ENCODE measurements around the gene HNRNPLL. TPM values are rescaled to one million over a fixed set of nuclear protein-coding genes. Genes with fewer than 3 reads are reported as not detected.

Gene HNRNPLL
- polyA plus RNA-seq, 1 donor = 32.0 TPM

DNA sequence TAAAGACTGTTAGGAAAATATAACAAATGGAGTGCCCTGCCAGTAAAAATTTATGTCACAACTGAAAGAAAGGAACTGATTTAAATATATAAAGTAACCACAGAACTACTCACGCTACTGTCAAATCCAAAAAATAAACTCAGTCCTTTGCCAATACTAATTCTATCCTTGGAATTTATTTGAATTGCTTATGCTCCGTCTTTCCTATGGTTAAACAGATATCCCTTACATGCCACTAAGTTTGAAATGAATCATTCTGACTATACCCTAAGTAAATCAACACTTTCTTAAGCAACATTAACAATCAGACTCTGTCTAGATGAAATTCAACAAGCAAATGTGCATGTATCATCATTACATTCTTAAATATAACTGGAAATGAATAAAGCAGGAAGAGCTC is 9.8 kb downstream of the HNRNPLL start:
- DNase-seq (ENCODE audit: low read depth) = no peak

DNA sequence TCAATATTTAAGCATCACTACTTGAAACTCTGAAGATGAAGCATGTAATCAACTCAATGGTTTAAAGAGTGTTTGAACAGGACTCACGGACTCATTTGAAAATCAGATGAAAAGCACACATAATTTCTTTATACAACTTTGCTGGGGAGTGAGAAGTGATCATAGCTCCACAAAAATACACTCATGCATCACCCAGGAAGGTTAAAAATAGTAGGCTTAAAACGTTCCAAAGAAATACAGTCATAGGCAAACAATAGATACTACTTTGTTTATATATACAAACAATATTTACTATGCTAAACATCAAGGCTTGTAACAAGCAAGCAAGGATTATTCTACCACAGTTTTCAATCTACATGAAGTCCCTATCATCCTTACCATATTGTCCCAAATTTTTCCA is 11.6 kb downstream of the HNRNPLL start:
- no peak for DNase-seq (ENCODE audit: low read depth)

DNA sequence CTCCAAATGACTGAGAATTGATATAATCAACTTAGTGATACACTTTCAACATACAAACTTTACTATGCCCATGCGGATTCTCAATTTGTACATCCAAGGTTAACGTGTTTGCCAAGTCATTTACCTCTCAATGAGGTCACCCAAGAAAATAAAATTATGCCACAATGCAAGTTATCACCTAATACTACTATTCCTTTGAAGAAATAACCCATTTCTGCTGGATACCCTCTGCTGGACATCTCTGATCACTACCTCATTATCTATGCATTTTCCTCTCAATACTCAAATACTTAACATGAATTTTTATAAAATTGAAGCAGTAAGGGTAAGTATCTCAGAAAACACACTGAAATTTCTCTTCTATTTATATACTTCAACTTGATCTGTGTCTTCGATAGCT is 12.7 kb downstream of the HNRNPLL start:
- no peak for DNase-seq (ENCODE audit: low read depth)

DNA sequence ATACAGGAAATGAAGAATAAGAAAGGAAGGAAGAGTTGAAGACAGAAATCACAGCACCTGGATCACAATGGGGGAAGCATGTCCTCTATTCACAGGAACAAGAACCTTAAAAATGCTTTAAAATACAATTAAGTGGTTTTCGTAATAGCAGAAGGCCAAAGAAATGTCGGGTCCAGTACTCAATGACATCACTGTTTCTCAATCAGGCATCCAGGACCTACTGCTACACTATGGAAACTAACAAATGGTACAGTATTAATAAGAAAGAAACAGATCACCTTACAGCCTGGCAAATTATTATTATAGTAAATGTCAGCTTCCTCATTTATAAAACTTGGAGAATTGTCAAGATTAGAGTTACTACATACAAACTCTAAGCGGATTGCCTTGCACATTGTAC is 15.8 kb downstream of the HNRNPLL start:
- no peak for DNase-seq (ENCODE audit: low read depth)

- DNase-seq (ENCODE audit: low read depth) = no peak
Observed at GRCh38 chr2:38584881-38585280, 17.8 kb downstream of the HNRNPLL start.

- no peak for DNase-seq (ENCODE audit: low read depth)
Observed at GRCh38 chr2:38583994-38584393, 18.7 kb downstream of the HNRNPLL start.

DNA sequence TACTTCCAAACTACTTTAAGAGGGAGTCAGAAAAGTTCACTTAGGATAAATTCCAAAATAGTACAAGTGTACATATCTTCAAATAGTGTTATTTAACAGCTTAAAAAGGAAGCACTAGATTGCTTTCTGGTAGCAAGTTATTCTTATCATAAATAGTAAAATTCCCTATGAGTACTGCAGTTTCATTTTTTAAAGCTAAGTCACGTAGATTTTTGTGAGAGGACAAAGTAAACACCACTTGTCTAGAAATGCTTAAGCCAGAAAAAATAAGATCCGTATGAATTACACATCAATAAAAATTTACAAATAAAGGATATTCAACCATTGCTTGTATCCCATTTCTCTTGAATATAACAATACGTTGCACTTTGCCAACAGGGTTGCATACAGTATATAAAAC is 19.2 kb downstream of the HNRNPLL start:
- DNase-seq (ENCODE audit: low read depth) = no peak

- no peak for DNase-seq (ENCODE audit: low read depth)
Observed at GRCh38 chr2:38581193-38582147, 21.3 kb downstream of the HNRNPLL start.

DNA sequence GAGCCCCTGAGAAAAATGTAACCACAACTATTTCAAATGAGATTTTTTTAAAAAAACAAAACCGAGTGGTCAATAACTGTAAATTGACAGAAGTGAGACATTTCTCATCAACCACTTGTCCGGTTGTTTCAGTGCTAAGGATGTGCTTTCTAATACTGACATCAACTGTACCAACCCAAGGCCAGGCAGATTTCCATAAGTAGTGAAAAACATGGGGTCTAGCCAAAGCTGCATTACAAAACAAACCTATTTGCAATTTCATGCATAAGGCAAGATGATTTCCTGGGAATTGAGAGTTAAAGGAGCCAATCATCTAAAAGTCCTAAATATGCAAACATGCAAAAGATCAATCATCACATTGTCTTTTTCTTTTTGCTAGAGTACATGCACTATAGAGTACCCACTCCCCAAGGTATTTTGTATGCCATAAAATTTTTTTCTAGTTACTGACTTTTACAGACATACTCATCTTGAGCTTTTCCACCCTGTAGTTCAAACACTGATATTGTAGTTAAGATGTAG is 22.6 kb downstream of the HNRNPLL start:
- DNase-seq (ENCODE audit: low read depth) = no peak

DNA sequence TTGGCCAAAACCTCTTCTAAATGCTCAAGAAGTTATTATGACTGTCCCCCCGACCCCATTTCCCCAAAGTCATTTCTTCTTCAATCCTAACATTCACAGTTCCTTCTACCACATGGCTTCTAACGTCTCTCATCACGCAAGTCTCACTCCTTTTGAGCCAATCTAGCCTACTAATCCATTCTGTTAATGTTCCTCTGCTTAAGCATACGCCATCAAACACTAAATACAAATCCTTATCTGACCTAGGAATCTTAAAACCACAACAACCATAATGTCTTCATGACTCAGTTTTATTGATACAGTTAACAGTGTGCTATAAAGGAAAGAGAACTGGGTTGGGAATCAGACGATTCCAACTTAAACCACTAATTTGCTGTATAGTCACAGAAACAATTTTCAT is 23.9 kb downstream of the HNRNPLL start:
- DNase-seq (ENCODE audit: low read depth) = no peak

- DNase-seq (ENCODE audit: low read depth) = no peak
Observed at GRCh38 chr2:38574278-38574677, 28.4 kb downstream of the HNRNPLL start.

DNA sequence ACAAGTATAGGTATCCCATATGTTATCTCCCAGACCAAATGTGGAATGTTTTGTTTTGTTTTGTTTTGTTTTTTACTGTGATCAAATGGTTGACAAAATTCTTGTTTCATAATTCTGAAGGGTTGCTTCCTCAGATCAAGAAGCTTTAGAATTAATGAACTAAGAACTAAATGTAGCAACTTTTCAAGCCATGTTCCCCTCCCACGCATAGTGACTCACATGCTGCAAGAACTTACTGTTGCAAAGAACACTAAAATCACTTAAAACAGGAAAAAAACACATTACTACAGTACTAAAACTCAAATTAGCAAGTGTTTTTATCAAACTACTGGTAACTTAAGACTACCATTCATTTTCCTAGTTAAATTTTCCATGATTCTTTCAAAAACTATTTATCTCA is 30.6 kb downstream of the HNRNPLL start:
- DNase-seq (ENCODE audit: low read depth) = no peak

DNA sequence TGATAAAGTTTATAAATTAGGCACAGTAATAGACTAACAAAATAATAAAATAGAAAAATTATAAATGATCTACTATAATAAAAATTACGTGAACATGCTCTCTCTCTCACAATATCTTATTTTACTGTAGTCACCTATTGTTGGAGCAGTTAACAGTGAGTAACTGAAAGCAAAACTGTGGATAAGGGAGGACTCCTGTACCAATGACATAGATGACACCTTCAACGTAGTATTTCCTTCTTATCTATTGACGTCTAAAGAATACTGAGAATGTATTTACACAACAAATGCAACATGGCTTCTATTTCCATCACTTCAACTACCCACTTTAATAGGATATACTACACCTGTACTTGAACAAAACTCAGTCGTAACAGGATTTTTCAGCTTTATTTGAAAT is 31.5 kb downstream of the HNRNPLL start:
- no peak for DNase-seq (ENCODE audit: low read depth)

- no peak for DNase-seq (ENCODE audit: low read depth)
Observed at GRCh38 chr2:38568724-38569436, 33.8 kb downstream of the HNRNPLL start.

DNA sequence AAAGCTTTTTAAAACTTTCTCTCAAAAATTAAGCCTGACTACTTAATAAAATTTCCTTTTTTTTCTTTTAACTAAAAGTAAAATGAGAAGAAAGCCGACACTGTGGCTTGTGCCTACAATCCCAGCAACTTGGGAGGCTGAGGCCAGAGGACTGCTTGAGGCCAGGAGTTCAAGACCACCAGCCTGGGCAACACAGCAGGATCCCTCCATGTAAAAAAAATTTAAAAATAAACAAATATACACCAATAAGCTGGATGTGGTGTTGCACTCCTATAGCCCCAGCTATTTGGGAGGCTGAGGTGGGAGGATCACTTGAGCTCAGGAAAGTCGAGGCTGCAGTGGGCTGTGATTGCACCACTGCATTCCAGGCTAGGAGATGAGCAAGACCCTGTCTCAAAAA is 37.4 kb downstream of the HNRNPLL start:
- DNase-seq (ENCODE audit: low read depth) = no peak

GRCh38 chr2:38561691-38562090 is 41.0 kb downstream of the HNRNPLL start:
- no peak for DNase-seq (ENCODE audit: low read depth)

DNA sequence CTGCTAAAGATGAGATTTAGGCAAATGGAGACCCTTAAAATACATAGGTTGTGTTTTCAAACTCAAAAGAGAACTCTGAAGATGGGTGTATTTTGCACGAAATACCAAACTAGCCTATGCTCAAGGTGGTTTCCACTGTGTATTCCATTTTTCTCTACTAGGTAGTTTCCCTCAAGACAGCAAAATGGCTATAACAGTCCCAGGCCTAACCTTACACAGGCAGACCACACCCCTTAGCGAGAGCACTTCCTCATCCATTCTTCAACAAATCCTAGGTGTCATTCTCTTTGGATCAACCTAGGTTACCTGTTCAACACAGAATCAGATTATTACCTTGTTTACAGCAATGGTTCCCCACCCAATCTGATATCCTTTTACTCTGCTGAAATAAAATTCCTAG is 42.6 kb downstream of the HNRNPLL start:
- DNase-seq (ENCODE audit: low read depth) = no peak

DNA sequence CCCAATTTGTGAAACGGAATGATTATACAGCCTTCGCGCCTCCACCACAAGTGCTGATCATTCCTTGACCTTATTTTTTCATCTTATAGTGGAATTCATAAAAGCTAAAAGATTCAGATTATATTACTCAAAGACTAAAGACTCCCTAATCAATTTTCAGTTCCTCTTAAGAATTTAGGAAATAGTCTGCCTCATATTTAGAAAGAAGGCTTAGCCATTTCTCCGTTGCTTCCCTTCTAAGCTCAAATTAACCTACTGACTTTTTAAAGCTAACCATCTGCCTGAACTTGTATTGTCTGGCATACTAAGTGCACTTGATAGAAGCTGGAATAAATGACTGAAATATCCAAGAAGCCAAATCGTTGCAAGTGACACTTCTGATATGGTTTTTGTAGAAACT is 44.7 kb downstream of the HNRNPLL start:
- no peak for DNase-seq (ENCODE audit: low read depth)

DNA sequence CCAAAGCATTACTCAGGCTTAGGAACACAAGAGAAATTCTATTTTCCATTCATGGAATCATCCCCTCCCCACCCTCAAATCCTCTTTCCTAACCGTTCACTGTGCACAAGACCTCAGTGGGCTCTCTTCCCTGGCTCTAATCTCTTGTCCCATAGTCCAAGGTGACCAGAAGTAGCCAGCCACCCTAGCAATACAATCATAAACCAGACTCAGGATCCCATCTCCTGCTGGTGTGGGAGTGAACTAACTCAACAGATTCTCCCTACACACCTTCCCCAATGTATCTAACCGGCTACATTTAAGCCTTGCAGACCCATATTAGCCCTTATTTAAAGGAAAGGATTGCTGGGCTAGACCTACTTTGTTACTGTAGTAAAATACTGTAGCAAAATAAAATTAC is 45.5 kb downstream of the HNRNPLL start:
- no peak for DNase-seq (ENCODE audit: low read depth)

DNA sequence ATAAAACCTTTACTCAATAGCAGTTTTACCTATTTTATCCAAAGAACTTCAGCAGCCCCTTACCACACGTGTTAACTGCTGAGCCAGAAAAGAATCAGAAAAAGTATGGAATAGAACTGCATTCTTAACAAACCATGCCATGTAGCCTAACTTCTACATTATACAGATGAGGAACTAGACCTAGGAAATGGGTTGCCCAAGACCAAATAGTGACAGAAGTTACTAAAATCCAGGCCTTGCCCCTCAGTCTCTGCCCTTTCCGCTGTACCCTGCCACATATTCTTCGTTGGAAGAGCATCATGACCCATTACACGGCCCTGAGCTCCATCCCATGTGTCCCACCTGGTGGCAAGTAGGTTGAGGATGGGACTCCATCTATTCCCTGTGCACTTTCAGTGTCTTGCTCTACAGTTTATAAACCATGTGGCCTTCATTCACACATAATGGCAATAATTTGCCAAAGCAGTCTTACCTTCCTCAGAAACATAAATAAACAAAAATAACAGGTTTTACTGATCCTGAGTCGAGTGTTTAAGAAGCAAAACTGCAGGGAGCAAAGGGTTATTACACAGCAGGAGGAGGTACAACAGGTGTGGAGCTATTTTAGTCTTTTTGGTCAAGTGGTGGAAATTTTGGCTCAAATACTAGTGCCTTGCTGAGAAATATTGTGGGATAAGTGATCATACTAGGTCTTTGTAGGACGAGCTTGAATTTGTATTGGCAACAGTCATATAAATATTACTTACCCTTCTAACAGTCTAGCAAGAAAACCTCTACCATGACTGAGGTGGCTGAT is 46.5 kb downstream of the HNRNPLL start:
- no peak for DNase-seq (ENCODE audit: low read depth)

- DNase-seq (ENCODE audit: low read depth) = no peak
Observed at GRCh38 chr2:38554973-38555595, 47.6 kb downstream of the HNRNPLL start.

DNA sequence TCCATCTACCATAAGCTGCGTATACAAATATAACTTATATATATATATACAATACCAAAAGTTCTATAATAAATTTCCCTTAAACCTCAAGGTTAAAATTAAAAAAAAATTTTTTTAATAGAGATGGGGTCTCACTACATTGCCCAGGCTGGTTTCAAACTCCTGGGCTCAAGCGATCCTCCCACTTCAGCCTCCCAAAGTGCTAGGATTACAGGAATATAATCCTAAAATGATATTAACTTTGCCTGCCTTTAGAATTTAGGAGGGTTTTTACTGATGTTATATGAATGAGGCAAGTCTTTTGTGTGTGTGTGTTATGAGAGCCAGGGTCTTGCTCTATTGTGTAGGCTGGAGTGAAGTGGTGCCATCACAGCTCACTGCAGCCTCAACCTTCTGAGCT is 49.2 kb downstream of the HNRNPLL start:
- no peak for DNase-seq (ENCODE audit: low read depth)

All from forelimb muscle (tissue), 1 donor.